Measurements from ENCODE around the gene PRKAR1B.

PRKAR1B gene

DNA sequence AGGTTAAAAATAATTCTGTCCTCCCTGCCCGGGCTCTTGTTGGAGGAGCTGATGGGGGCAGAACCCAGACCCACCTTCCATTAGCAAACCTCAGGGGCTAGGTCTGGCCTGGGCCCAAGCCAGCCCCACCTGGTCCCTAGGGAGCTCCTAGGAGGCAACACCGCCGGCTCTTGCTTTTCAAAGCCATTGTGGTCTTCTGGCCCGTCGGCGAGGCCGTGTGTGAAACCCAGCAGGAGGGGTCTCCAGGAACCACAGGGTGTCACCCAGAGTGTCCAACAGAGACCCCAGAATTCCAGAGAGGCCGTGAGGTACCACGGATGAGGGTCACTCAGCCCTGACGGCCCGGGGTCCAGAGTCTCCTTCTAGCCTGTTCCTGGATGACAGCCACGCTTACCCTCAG is 190.8 kb downstream of the PRKAR1B start:
- no peak for DNase-seq

GRCh38 chr7:534959-535358 is 192.1 kb downstream of the PRKAR1B start:
- no peak for DNase-seq

DNA sequence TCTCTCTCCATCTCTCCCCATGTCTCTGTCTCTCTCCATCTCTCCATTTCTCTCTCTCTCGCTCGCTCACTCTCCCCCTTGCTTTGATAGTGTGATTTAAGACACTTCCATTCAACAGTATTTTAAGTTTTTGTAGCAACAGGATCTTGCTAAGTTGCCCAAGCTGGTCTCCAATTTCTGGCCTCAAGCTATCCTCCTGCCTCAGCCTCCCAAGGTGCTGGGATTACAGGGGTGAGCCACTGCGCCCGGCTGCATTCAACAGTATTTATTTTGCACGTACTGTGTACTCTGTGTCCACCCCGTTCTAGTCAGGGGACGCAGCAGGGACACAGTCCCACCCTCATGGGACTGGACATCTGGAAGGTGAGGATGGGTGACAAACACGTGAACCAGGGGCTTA is 193.0 kb downstream of the PRKAR1B start:
- no peak for DNase-seq

DNA sequence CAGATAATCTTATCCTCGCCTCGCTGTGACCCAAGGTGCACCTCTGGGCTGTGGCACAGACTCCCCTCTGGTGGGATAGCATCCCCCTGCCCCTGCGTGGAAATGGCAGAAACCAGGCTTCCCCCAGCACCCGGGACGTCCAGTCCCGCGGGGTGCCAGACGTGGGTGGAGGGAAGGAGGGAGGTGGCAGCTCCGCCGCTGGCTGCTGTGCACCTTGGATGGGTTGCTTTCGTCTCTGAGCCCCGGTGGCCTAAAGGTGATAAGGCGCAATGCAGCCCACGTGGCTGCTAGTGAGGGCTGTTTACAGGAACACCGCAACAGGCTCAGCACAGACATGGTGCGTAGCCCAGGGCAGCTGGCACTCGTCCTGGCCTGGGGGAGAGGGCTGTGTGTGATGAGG is 193.8 kb downstream of the PRKAR1B start:
- no peak for DNase-seq

- DNase-seq = no peak
These were observed 194.5 kb downstream of the PRKAR1B start for GRCh38 chr7:532379-533143.

- DNase-seq = no peak
These were observed 195.3 kb downstream of the PRKAR1B start for GRCh38 chr7:531777-532176.

GRCh38 chr7:528451-528850 is 198.6 kb downstream of the PRKAR1B start:
- DNase-seq = no peak

DNA sequence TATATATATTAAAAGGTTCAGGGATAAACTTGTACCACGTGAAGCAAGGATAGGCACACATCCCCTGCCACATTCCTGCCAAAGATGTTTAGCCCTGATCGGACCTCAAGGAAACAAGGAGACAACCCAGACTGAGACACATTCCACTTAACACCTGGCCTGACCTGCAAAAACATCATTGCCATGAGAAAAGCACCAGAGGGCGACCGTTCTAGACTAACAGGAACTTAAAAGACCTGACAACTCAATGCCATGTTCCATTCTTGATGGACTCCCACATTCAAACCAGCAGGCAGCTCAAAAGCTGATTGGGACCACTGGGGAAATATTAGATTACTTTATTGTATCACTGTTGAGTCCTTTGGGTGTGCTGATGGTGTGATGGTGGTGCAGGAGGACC is 199.4 kb downstream of the PRKAR1B start:
- no peak for DNase-seq

DNA sequence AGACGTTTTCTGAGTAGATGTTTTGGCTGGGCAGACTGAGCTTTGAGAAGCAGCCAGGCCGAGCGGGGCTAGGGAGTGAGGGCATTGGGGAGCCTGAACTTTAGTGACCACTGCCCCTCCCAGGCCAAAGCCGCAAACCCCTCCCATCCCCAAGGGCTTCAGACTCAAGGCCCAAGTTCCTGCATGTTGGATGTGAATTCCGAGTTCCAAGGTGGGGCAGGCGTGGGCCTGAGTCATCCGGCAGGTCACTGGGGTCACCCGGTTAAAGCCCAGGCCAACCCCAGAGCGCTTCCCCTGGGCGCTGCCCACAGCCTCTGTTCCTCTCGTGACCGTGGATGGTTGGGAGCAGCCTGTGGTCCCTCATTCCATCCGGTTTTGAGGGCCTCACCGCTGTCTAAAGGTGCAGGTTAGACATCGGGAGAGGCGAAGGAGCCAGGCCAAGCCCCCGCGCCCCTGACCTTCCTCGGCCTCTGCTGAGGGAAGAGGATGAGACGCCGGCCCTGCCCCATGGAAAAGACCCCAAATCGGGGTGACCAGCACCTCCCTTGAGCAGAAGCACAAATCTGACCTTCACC is 200.5 kb downstream of the PRKAR1B start:
- DNase-seq = no peak

GRCh38 chr7:525740-526139 is 201.3 kb downstream of the PRKAR1B start:
- DNase-seq = no peak

DNA sequence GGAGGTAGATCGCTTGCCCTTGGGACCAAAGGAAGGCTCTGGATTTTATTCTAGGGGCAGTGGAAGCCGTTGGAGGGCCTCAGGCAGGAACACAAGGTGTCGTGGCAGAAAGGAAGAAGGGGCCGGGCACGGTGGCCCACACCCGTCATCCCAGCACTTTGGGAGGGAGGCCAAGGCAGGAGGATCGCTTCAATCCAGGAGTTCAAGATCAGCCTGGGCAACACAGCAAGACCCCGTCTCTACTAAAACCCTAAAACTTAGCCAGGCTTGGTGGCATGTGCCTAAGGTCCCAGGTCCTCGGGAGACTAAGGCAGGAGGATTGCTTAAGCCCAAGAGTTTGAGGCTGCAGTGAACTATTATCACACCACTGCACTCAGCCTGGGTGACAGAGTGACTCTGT is 202.3 kb downstream of the PRKAR1B start:
- no peak for DNase-seq

GRCh38 chr7:523347-524336 is 203.4 kb downstream of the PRKAR1B start:
- no peak for DNase-seq

DNA sequence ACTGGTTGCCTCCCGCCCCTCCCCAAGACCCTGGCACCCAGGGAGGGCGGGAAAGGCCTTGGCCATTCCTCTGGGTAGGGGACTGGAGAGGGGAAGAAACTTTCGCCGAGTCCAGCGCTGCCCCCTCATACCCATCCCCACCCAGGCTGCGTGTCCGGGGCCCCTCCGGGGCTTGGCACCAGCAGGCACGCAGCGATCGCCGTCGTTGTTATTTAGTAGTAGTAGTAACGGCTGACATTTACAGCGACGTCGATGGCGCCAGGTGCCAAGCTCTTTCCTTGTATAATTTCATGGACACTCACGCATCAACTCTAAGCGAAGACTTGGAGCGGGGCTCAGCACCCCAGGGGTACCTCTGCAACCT is 204.1 kb downstream of the PRKAR1B start:
- DNase-seq = no peak

DNA sequence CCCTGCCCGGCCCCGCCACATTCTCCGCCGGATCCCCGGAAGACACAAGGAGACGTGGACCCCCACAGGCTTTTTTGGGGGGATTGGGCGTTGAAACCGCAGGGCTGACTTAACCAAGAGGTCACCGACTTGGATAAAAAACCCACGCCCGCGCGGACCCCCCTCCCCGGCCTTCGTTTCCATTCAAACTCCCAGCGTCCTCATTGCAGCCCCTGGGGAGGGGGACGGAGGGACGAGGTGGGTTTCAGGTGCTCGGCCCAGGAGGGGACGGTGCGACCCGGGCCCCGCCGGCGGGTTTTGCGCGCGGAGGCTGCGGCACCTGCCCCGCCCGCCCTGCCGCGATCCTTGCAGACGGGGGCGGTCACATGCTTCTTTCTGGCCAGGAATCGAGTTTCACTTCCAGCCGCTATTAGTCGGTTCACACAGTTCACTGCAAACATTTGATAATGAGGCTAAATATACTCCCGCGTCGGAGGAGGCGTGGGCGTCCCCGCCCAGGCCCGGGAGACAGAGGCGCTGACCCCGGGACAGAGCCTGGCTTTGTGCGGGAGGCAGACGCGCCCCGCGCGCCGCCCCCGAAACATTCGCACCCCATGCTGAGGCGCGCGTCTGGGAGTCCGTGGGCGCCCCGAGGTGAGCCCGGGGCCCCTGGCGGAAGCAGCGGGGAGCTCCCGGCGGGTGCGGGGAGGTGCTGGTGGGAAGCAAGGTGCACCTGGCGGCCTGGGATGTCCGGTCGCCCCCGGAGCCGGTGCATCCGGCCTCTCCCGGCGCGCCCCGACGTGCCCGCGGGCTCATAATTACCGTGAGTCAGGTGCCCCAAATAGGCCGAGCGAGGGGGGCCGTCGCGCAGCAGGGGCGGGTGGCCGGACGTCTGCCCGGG is 204.8 kb downstream of the PRKAR1B start:
- DNase-seq = no peak

DNA sequence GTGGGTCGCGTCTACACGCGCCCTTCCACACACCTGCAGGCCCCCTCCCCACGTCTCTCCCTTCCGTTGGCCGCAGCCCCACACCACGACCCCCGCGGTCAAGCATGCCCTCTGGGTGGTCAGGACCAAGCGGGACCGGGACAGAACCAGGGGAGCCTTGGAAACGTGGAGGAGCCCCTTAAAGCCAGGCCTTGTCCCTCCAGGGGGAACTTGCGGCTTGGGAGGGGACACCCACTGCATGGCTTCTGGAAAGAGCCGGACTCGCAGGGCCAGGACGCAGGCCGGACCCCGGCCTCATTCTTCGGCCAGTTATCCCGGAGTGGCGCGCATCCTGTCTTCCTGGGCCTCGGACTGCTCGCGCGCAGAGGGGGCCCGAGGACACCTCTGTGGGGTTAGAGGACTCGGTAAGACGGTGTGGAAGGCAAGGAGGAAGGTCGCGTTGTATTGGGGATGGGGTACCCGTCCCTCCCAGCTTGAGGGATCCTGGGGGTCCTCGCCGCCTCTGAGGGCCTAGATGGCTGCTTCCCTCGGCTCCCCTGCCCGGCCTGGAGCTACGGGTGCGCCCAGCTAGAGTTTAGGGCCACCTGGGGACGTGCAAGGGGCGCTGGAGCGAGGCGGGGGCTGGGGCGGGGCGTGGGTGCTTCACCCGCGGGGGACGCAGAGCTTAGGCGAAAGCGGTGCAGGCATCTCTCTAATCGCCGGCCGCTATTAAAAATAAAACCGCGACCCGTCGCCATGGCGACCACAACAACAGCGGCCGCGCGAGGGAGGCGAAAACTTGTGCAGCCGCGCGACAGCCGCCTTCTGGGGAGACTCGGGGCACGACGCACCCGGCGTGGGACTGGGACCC is 205.6 kb downstream of the PRKAR1B start:
- DNase-seq = no peak

- no peak for DNase-seq
These were observed 206.4 kb downstream of the PRKAR1B start for GRCh38 chr7:520503-521161.

GRCh38 chr7:519484-520390 is 207.3 kb downstream of the PRKAR1B start, which contains the start of gene PDGFA:
TSS of gene PDGFA (minus strand) at chr7:519846. CDS start at chr7:519001, 845 bp downstream.
- DNase-seq = no peak

DNA sequence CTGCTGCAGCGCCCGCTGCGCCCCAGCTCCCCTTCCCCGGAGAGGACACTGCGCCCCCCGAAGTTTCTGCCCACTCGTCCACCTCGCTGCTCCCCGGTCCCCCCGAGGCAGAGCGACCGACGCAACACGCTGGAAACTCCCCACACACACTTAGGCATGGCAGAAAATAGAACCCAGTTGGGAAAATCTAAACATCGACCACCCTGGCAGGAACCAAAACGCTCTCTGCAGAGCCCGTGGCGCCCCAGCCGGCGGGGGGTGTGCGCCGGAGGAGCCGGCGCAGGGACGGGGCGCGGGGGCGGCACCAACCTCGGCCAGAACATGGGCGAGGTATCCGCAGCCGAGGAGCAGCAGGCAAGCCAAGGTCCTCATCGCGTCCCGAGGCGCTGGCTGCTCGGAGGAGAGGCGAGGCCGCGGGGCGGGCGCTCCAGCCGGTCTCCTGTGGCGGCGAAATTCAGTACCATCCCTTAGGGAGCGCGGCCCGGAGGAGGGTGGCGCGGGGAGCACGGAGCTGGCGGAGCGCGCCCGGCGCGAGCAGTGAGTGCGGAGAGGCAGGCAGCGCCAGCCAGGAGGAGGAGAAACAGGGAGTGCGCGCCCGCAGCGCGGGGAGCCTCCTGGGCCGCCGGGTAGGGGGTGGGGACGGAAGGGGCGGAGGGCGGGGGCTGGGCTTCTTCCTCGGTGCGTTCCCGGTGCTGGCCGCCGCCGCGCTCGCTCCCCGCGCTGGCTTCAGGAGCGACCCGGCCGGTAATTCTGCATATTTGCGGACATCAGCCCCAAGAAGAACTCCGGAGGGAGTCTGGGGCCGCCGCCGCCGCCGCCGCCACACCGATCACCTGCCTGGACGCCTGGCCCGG is 208.2 kb downstream of the PRKAR1B start:
- DNase-seq = no peak

Data from NCI-H187 (cell line).